Forelimb muscle (tissue), 1 donor: ENCODE data around the gene HCFC1R1. TPM values are rescaled to one million over a fixed set of nuclear protein-coding genes. Genes with fewer than 3 reads are reported as not detected.
"Not testable (repeated sequence)": the region's sequence is repeated elsewhere in the genome, so short reads cannot be mapped to it uniquely, and the experiment has no call there.

Experiments used
- DNase-seq: peaks from one replicate; pipeline ENCODE4 v3.0.0-alpha.2; 2013; ENCODE audit warnings: low read depth
- polyA plus RNA-seq: library from polyadenylated mRNA; unstranded; fragments of 120-200 nt; gene quantifications from one replicate; pipeline ENCODE4 v1.2.1, GENCODE V29; 2013; ENCODE audit not compliant: insufficient read length

HCFC1R1 gene, protein sequence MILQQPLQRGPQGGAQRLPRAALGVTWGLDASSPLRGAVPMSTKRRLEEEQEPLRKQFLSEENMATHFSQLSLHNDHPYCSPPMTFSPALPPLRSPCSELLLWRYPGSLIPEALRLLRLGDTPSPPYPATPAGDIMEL
- polyA plus RNA-seq = 109 TPM

DNA sequence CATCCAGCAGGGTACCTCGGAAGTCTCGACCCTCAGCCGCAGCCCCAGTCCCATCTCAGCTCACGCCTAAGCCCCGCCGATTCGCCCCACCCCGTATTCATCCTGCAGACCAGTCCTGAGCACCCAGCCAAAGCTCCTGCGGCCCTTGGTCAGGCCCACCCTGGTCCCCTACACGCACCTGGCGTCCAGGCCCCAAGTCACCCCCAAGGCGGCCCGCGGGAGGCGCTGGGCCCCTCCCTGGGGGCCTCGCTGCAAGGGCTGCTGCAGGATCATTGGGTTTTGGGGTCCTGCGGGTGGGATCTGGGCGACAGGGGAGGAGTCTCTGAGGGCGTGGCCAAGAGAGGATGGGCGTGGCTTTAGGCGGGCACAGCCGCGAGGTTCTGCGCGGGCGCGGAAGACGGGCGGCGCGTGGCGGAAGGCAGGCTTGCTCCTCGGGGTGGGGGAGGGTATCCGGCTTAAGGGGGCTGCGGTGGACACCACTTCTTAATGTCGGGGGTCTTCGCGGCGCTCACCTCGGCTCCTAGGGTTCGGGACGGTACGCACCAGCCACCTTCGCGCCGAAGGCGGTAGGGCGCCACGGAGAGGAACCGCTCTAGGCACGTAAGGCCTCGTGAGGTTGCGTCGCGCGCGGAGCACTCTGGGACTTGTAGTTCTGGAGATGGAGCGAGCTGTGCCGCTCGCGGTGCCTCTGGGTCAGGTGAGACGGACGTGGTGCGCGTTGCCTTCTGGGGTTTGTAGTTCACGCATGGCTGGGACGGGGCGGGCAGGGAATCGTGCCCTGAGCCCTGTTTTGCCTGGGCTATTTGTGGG lies at the start of gene HCFC1R1, which contains the start of gene THOC6:
TSS of gene HCFC1R1 (minus strand) at position 274 of the 810 bp plus-strand sequence. CDS start at position 273, 1 bp downstream.
TSS of gene THOC6 (plus strand) at position 367 of the 810 bp plus-strand sequence. CDS start at position 659, 292 bp downstream.
- DNase-seq = peak; percentile 86

DNA sequence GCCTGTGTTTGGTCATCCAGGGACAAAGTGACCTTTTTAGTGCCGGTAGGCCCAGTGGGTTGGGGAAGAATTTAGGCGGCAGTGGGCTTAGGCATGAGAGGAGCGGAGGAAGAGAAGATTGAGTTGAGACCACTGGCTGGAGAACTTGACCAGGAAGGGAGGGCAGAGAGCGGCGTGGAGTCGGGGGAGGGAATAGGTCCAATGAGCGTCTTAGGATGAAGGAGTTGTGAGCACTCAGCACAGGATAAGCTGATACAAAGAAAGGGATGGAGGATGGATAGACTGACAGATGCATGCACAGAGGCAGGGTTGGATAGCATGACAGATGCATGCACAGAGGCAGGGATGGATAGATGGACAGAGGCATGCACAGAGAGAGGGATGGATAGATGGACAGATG lies 49.7 kb upstream of the HCFC1R1 start:
- DNase-seq = no peak

DNA sequence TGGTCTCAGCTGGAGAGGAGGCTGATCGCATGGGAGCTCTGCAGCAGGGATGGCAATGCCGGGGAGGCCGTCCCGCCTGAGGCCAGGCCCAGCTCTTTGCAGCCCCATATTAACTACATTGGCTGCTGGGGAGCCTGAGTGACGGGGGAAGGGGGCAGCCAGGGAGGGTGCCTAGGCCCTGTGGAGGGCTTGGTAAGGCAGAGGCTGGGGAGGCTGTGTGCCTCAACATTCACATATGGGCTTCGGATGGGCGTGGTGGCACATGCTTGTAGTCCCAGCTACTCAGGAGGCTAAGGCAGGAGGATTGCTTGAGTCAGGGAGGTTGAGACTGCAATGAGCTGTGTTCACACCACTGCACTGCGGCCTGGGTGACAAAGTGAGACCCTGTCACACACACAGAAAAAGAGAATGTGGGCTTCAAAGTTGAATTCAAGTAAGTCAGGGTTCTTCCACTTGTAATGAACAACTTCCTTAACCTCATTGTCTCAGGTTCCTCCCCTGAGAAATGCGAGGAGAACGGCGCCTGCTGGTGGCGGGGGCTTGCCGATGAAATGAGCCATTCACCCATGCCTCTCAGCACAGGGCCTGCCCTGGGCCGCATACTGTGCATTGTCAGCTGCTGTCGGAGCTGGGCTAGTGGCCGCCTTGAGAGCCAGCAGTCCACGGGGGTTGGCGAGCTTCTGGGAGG lies 49.0 kb upstream of the HCFC1R1 start:
- DNase-seq = not testable (repeated sequence)

DNA sequence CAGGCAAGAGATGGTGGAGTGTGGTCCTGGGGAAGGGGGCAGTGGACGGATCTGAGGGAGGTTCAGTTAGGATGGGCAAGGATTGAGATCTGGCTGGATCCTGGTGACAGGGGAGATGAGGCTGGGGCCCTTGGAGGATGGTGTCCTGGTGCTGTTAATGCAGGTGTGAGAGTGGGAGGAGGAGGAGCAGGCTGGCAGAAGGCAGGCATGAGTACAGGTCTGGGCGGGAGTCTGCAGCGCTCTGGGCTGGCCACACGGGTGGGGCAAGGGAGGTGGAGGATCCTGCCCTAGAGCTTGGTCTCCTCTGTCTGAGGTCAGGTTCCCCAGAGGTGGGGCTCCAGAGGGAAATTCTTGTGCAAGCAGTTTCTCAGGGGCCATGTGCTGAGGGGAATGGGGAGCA lies 48.4 kb upstream of the HCFC1R1 start:
- not testable (repeated sequence) for DNase-seq

DNA sequence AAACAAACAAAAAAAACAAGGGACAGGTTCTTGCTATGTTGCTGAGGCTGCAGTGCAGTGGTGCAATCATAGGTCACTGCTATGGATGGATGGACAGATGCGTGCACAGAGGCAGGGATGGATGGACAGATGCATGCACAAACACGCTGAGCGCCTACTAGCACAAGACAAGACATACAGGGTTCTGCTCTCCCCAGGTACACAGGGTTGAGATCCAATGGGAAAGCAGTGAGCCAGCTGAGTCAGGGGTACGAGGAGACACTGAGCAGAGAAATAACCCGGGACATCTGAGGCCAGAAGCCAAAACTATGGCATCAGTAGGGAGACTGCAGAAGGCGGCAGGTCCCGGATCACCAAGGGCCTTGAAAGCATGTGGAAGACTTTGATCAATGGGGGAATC lies 47.9 kb upstream of the HCFC1R1 start:
- no peak for DNase-seq

DNA sequence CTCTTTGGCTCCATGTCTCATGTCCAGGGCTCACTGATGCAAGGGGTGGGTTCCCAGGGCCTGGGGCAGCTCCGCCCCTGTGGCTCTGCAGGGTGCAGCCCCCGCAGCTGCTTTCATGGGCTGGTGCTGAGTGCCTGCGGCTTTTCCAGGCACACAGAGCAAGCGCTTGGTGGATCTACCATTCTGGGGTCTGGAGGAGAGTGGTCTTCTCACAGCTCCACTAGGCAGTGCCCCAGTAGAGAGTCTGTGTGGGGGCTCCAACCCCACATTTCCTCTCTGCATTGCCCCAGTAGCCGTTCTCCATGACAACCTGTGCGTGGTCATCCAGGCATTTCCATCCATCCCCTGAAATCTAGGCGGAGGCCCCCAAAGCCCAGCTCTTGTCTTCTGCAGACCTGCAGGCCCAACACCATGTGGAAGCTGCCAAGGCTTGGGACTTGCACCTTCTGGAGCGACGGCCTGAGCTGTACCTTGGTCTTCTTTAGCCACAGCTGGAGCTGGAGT lies 46.9 kb upstream of the HCFC1R1 start:
- no peak for DNase-seq

DNA sequence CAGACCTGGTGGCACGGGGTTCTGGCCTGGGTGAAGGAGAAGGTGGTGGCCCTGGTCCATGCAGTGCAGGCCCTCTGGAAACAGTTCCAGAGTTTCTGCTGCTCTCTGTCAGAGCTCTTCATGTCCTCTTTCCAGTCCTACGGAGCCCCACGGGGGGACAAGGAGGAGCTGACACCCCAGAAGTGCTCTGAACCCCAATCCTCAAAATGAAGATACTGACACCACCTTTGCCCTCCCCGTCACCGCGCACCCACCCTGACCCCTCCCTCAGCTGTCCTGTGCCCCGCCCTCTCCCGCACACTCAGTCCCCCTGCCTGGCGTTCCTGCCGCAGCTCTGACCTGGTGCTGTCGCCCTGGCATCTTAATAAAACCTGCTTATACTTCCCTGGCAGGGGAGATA lies 45.4 kb upstream of the HCFC1R1 start:
- DNase-seq = not testable (repeated sequence)

DNA sequence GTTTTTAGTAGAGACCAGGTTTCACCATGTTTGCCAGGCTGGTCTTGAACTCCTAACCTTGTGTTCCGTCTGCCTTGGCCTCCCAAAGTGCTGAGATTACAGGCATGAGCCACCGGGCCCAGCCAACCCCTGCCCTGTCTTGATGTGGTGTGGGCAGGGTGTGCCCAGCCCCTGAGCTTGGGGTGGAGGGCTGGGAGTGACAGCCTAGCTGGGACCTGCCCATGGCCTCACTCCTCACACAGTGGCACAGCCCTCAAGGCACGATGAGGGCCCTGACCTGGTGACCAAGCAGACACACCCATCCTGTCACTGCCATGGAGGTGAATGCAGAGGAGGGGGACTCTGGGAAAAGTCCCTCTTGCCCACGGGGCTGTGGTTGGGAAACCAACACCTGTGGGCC lies 44.7 kb upstream of the HCFC1R1 start:
- no peak for DNase-seq

DNA sequence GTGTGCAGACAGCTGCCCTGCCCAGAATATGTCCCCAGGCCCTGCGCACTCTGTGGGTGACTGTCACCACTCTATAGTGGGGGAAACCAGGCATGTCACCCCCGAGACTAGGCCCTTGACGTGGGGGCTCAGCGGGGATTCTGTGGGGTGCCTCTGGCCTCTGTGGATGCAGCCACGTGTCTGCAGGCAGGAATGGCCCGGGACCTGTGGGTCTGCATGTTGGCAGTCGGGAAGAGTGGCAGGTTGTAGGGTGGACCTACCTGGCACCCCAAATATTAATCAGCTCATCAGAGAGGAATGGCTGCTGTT lies 42.7 kb upstream of the HCFC1R1 start:
- DNase-seq = no peak

DNA sequence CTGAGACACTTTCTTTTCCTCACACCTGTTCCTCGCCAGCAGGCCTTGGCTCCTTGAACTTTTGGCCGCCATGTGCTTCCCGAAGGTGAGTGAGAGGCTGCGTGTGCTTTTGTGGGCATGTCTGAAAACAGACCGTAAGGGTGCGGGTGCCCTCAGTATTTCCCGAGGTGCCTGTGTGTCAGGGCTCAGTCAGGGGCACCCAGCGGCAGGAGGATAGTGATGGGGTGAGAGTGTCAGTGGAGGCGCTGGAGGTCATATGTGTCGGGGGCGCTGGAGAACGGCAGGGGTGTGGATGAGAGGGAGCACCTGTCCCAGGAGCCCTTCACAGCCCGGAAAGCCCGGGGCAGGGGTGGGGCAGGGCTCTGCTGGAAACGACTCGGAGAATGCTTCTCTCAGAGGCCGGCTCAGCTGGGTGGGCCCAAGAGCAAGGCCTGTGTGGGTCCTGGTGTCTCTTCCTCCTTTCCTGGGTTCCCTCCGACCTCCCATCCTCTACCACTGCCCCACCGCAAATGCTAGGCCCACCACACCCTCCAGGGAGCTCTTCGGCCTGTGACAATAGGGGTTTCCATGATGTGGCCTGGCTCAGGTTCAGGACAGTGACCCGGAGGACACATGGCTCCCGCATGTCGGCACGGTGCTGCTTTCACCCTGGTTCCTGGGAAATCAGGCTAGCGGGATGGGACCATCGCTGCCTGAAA lies 42.1 kb upstream of the HCFC1R1 start:
- no peak for DNase-seq

DNA sequence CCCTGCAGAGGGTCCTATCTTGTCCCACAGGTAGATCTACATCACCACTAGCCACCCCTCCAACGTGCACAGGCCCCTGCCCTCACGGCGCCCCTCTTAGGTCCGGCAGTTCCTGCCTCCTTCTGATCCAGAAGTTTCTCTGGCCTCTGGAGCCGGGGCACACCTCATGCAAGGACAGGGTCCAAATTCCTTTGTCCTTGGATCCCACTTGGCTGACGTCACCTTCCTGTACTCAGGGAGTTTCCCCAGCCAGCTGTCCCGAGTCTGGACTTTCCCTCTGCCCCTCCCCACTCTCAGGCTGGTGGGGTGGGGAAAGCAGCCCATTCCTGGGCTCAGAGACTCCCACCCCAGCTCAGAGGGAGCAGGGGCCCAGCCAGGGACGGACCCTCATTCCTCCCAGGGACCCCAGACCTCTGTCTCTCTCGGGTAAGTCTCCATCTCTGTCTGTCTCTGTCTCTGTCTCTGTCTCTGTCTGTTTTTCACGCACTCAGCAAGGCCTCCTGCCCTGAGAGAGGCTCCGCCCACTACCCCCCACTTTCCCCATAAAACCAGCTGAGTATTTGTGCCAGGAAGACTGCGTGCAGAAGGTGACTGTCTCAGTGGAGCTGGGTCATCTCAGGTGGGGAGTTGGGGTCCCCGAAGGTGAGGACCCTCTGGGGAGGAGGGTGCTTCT lies 41.5 kb upstream of the HCFC1R1 start, which contains the start of gene IL32:
TSS of gene IL32 (plus strand) at position 572 of the 673 bp plus-strand sequence. CDS start 172 bp downstream, outside the sequence.
- DNase-seq = peak; percentile 79

DNA sequence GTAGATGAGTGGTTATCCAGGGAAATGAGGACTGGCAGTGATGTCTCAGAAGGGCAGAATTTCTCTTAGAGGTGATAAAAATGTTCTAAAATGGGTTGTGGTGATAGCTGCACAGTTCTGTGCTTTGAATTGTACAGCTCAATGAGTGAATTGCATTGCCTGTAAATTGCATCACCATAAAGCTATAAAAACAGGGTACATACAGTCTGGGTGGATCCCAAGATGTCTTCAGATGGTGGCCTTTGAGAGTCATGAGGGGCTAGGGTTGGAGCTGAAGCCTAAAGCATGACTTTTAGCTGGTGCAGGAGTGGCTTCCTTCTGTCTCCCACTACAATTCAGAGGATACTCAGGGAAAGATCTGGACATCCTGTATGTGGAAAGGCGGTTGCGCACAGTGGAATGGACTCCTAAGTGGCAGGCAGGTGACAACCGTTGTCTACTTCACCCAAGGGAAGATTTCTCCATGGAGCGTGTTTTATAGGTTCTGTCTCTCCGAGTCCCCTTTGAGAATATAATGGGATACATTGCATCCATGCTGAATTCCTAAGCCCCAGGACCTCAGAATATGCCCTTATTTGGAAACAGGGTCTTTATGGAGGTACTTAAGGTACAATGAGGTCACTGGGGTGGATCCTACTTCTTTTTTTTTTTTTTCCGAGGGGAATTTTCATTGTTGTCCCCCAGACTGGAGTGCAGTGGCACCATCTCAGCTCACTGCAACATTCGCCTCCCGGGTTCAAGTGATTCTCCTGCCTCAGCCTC lies 40.1 kb upstream of the HCFC1R1 start:
- no peak for DNase-seq

DNA sequence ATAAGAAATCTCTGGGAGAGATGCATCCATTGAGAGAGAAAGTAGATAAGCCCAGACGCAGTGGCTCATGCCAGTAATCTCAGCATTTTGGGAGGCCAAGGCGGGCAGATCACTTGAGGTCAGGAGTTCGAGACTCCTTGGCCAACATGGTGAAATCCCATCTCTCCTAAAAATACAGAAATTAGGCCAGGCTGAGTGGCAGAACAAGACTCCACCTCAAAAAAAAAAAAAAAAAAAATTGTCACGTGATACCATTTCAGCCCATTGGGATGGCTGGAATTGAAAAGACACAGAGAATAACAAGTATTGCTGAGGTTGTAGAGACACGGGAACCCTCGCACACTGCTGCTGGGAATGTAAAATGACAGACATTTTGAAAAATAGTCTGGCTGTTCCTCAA lies 38.8 kb upstream of the HCFC1R1 start:
- no peak for DNase-seq

DNA sequence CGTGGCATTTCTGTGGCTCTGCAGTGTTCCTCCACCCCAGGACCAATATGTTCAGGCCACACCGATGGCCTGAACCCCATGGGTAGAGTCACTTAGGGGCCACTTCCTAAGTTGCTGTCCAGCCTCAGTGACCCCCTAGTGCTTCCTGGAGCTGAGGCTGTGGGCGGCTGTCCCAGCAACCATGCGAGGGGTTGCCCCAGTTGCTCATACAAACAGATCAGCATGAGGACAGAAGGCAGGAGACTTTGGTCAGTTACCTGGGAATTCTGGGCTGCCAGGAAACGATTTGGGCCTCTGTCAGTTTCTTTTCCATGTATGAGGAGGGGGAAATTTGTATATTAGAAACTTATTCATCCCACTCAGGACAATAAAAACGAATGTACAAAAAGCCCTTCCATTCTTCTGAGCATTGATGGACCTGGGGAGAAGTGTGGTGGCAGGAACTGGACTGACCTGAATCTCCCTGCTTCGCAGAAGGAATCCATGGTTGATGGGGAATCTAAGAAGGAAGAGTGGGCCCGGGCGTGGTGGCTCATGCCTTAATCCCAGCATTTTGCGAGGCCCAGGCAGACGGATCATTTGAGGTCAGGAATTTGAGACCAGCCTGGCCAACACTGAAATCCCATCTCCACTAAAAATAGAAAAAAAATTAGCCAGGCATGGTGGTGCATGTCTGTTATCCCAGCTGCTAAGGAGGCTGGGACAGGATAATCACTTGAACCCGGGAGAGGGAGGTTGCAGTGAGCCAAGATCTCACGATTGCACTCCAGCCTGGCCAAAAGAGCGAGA lies 36.8 kb upstream of the HCFC1R1 start:
- no peak for DNase-seq

DNA sequence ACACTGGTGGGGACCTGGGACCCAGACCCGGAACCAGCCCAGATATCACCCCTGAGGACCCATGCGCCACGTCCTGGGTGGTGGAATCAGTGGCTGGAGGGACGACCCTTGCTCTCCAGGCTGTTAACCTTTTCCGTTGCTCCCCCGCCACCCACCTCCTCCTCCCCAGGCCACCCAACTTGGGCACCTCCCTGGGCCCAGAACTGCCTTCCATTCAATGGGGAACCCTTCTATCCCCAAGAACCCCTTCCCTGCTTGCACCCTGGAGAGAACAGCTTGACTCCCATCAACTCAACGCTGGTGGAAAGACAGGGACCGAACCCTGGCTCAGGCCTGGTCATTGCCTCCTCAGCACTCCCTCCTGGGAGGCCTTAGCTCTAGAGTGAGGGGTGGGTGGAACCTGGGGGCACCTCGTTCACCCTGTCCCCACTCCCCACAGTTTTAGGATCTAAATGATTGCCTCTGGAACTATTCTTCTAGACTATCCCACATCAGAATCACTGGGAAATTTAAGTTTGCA lies 36.0 kb upstream of the HCFC1R1 start:
- DNase-seq = no peak

DNA sequence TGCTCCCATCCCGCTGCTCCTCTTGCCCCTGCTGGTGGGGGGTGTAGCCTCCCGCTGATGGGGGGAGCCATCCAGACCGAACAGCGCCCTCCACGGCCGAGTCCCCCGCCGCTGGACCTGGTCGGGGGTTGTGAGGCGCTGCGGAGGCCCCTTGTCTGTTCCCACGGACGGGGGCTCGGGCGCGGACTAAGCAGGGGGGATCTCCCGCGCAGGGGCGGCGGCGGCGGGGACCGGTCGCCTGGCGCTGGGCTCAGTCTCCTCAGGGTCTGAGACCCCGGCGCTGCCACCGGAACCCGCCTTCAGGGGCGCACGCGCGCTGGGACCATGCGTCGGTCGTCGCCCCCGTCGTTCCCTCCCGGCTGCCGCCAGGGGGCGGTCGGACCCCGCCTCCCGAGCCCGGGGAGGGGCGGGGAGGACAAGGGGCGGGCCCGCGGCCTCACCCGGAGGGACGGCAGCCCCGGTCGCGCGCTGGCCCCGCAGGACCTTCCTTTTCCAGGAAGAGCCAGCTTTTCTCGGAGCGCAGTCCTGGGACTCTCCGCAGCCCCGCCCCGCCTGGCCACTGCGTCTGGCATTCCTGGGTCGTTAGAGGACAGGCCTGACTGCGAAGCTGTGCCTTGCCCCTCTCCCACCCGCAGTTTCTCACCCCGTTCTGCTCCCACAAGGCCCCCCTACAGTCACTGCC lies 35.4 kb upstream of the HCFC1R1 start:
- DNase-seq = peak; percentile 41

DNA sequence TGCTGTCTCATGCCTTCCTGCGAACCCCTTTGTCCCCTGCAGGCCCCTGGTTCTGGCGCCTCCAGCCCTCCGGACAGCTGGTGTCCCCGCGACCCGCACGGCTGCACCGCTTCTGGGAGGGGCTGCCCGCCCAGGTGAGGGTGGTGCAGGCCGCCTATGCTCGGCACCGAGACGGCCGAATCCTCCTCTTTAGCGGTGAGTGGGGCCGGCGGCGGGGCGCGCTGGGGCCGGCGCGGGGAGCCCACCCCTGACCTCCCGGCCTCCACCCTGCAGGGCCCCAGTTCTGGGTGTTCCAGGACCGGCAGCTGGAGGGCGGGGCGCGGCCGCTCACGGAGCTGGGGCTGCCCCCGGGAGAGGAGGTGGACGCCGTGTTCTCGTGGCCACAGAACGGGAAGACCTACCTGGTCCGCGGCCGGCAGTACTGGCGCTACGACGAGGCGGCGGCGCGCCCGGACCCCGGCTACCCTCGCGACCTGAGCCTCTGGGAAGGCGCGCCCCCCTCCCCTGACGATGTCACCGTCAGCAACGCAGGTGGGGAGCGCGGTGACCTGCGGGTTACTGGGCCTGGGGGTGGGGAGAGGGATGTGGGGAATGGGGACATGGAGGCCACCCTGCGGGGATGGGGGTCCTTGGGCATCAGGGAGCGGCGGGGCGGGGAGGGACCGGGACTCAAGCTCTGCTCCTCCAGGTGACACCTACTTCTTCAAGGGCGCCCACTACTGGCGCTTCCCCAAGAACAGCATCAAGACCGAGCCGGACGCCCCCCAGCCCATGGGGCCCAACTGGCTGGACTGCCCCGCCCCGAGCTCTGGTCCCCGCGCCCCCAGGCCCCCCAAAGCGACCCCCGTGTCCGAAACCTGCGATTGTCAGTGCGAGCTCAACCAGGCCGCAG lies 34.6 kb upstream of the HCFC1R1 start:
- DNase-seq = no peak
